ENCODE results near the gene SLC25A19. TPM values are rescaled to one million over a fixed set of nuclear protein-coding genes. Genes with fewer than 3 reads are reported as not detected.

SLC25A19 gene
- total RNA-seq, 1 donor from 2014 or later, result 17.8 TPM

GRCh38 chr17:75228305-75228704 lies 60.9 kb downstream of the SLC25A19 start:
- Mint-ChIP-seq H3K4me3 (no peak overlapping the region), H3K27ac (no peak overlapping the region), H3K4me1 (ENCODE audit: unreplicated experiment) (no peaks in the 10 kb centered on the region), H3K36me3 (peaks cover 5% of the 10 kb centered on the region), H3K9me3 (no peaks in the 10 kb centered on the region), H3K27me3 (no peaks in the 10 kb centered on the region)
- TF ChIP-seq CTCF (conservative IDR thresholded peaks at IDR 0.05), result no peak
- DNase-seq (ENCODE audit: extremely low spot score, unreplicated experiment), result no peak

DNA sequence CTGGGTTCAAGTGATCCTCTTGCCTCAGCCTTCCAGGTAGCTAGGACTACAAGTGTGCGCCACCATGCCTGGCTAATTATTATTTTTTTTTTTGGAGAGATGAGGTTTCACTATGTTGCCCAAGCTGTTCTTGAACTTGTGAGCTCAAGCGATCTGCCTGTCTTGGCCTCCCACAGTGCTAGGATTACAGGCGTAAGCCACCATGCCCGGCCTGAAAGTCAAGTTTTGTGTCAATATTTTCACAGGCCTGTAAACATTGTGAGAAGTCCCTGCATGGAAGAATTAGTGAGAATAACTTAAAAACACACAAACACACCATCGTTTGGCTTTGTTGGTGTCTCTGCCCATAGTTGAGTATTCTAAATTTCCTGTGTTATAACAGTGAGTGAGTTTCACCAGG lies 61.5 kb downstream of the SLC25A19 start:
- H3K27ac Mint-ChIP-seq, result peak overlapping the region; percentile 31
- TF ChIP-seq CTCF (conservative IDR thresholded peaks at IDR 0.05), result no peak
- no peaks in the 10 kb centered on the region for H3K4me1 Mint-ChIP-seq (ENCODE audit: unreplicated experiment)
- H3K27me3 Mint-ChIP-seq, result no peaks in the 10 kb centered on the region
- DNase-seq (ENCODE audit: extremely low spot score, unreplicated experiment), result no peak
- H3K9me3 Mint-ChIP-seq, result no peaks in the 10 kb centered on the region
- H3K36me3 Mint-ChIP-seq, result peaks cover 5% of the 10 kb centered on the region
- no peak overlapping the region for H3K4me3 Mint-ChIP-seq

DNA sequence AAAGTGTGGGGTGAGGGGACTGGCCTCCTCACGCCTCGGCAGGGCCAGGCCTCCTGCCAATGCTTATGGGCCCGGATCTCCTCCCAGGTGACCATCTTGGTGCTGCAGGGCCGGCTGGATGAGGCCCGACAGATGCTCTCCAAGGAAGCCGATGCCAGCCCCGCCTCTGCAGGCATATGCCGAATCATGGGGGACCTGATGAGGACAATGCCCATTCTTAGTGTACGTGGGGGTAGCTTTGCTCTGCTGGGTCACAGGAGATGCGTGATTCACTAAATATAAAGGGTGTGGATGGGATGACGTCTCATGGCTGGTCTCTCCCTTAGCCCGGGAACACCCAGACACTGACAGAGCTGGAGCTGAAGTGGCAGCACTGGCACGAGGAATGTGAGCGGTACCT lies 64.2 kb downstream of the SLC25A19 start:
- Mint-ChIP-seq H3K27ac (no peak overlapping the region), H3K9me3 (no peaks in the 10 kb centered on the region), H3K36me3 (peaks cover 6% of the 10 kb centered on the region), H3K4me3 (no peak overlapping the region), H3K4me1 (ENCODE audit: unreplicated experiment) (no peaks in the 10 kb centered on the region), H3K27me3 (no peaks in the 10 kb centered on the region)
- no peak for TF ChIP-seq CTCF (conservative IDR thresholded peaks at IDR 0.05)
- DNase-seq (ENCODE audit: extremely low spot score, unreplicated experiment), result no peak

Other genes with a start within 250 kb of the SLC25A19 start
- 239 and 287 TPM in 2 replicates for gene ATP5PD, start 242.5 kb downstream of the SLC25A19 start, total RNA-seq (ENCODE audit: low replicate concordance)
- gene KCTD2, start 242.2 kb downstream of the SLC25A19 start, total RNA-seq (ENCODE audit: low replicate concordance), result 22.3 and 26.1 TPM in 2 replicates
- gene SLC16A5, start 201.5 kb downstream of the SLC25A19 start, total RNA-seq (ENCODE audit: low replicate concordance), result 16.4 and 42.0 TPM in 2 replicates
- gene ARMC7, start 179.5 kb downstream of the SLC25A19 start, total RNA-seq (ENCODE audit: low replicate concordance), result 14.0 and 19.7 TPM in 2 replicates
- 33.6 and 40.7 TPM in 2 replicates for gene NT5C, start 157.7 kb downstream of the SLC25A19 start, total RNA-seq (ENCODE audit: low replicate concordance)
- 136 and 170 TPM in 2 replicates for gene JPT1, start 134.9 kb downstream of the SLC25A19 start, total RNA-seq (ENCODE audit: low replicate concordance)
- gene SUMO2, start 106.5 kb downstream of the SLC25A19 start, total RNA-seq (ENCODE audit: low replicate concordance), result 465 and 602 TPM in 2 replicates
- gene NUP85, start 83.8 kb downstream of the SLC25A19 start, total RNA-seq (ENCODE audit: low replicate concordance), result 63.3 and 84.1 TPM in 2 replicates
- 49.7 and 64.4 TPM in 2 replicates for gene GGA3, start 27.8 kb downstream of the SLC25A19 start, total RNA-seq (ENCODE audit: low replicate concordance)
- 67.0 and 70.9 TPM in 2 replicates for gene MRPS7, start 27.6 kb downstream of the SLC25A19 start, total RNA-seq (ENCODE audit: low replicate concordance)
- 11.9 and 16.6 TPM in 2 replicates for gene MIF4GD, start 18.2 kb downstream of the SLC25A19 start, total RNA-seq (ENCODE audit: low replicate concordance)
- 65.3 and 76.0 TPM in 2 replicates for gene GRB2, start 116.2 kb upstream of the SLC25A19 start, total RNA-seq (ENCODE audit: low replicate concordance)
- 86.5 and 112 TPM in 2 replicates for gene TMEM94, start 167.2 kb upstream of the SLC25A19 start, total RNA-seq (ENCODE audit: low replicate concordance)
- gene CASKIN2, start 226.1 kb upstream of the SLC25A19 start, total RNA-seq (ENCODE audit: low replicate concordance), result 29.5 and 31.2 TPM in 2 replicates
- 28.4 and 41.0 TPM in 2 replicates for gene TSEN54, start 227.1 kb upstream of the SLC25A19 start, total RNA-seq (ENCODE audit: low replicate concordance)
- gene LLGL2, start 236.3 kb upstream of the SLC25A19 start, total RNA-seq (ENCODE audit: low replicate concordance), result 90.6 and 226 TPM in 2 replicates

All from type B pancreatic cell (in vitro differentiated cells).